K562 (cell line): Measurements from ENCODE around the gene PLEKHG1. TPM values are rescaled to one million over a fixed set of nuclear protein-coding genes. Genes with fewer than 3 reads are reported as not detected.

Experiments used
- BRF2 ChIP-seq: IDR thresholded peaks from 3 replicates; pipeline ENCODE4 v1.6.1; 2011; ENCODE audit warnings: borderline replicate concordance, mild to moderate bottlenecking; ENCODE audit not compliant: insufficient read length, insufficient read depth
- CHD1 ChIP-seq: fragments of 200-600 bp; sonication (generic); IDR thresholded peaks from one replicate; pipeline ENCODE4 v1.6.1; 2012; ENCODE audit warnings: mild to moderate bottlenecking, moderate library complexity, low read length, inconsistent platforms
- KLF16 ChIP-seq: IDR thresholded peaks from 2 replicates; pipeline ENCODE4 v1.6.1; 2016; ENCODE audit warnings: antibody characterized with exemption
- MNT ChIP-seq, 2 experiments: fragments of 450-650 bp; conservative IDR thresholded peaks; 2 replicates each; pipeline ENCODE4 v1.6.1; 2017; ENCODE audit warnings: mild to moderate bottlenecking in 2 of 2, moderate library complexity in 2 of 2
- PRMT5 ChIP-seq: sonication (generic); formaldehyde crosslinking; IDR thresholded peaks from 2 replicates; pipeline ENCODE4 v1.5.0; 2020; ENCODE audit warnings: missing genetic modification reagents
- TEAD2 ChIP-seq: fragments of 450-650 bp; IDR thresholded peaks from 2 replicates; pipeline ENCODE4 v1.6.1; 2016; ENCODE audit warnings: missing genetic modification characterization, control low read depth, missing compliant biosample characterization
- ZNF140 ChIP-seq: fragments of 250-450 bp; sonication (Bioruptor Pico); IDR thresholded peaks from 2 replicates; pipeline ENCODE4 v1.8.0; 2021; ENCODE audit warnings: moderate library complexity, mild to moderate bottlenecking, inconsistent platforms
- polyA plus RNA-seq, 8 experiments: library from polyadenylated mRNA; depleted of rRNA in 4 of 8; stranded (reverse) in 5 of 8; unstranded in 3 of 8; fragments of >200 nt; fragmentation: Nextera tagmentation in 2 of 8; fragmentation: Illumina TruSeq in 1 of 8; extraction: Ambion mirVana in 2 of 8; extraction: Trizol in 1 of 8; gene quantifications; 2 replicates each; pipeline versions ENCODE4 v1.2.1 to v1.2.3, GENCODE V29; 2011 to 2014; ENCODE audit warnings: inconsistent platforms in 1 of 8, missing spikeins in 1 of 8
- total RNA-seq, 7 experiments: library from RNA; depleted of rRNA in 6 of 7; stranded (reverse); fragments of >200 nt in 6 of 7; fragmentation: Illumina TruSeq in 2 of 7; extraction: Trizol in 2 of 7; gene quantifications; 2 replicates each; pipeline versions ENCODE4 v1.2.1 to v1.2.3, GENCODE V29; 2011 to 2021; ENCODE audit warnings: low replicate concordance in 1 of 7
- TF ChIP-seq, protein P1 (sequence below): fragments of 250-450 bp; sonication (Bioruptor Pico); IDR thresholded peaks from 2 replicates; pipeline ENCODE4 v1.4.0; 2020; ENCODE audit warnings: borderline replicate concordance

The PLEKHG1 gene
- total and polyA plus RNA-seq, 9 of the 15 experiments (the other 6 are each of a cell fraction or from before 2014, with no cell fraction given): 0.03 to 0.16 (median 0.03) TPM; not detected in 6

DNA sequence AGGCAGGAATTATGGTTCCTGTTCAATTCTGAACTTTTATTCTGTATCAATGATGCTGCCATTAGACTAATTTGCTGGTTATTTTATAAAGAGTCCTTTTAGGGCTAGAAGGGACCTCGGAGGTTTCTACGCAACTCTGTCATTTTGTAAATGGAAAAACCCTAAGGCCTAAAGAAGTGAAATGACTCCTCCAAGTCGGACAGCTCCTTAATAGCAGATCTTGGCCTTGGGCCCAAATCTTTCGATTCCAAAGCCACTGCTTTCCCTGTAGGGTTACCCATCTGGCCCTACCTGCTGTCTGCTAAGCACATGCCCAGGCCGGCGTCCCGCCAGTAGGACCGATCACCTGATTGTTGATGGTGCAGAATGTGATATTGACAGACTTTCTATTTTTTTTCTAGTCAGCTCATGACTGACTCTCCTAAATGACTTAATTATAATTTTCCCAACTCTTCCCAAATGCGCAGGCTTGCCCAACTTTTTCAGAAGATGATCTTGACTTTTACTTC is 40.2 kb downstream of the PLEKHG1 start (continued):
- no peak for TF ChIP-seq MNT (conservative IDR thresholded peaks at IDR 0.05)
- no peak for TF ChIP-seq BRF2
- no peak for TF ChIP-seq ZNF140 (CRISPR knock-in tag)
- TF ChIP-seq, protein P1, sequence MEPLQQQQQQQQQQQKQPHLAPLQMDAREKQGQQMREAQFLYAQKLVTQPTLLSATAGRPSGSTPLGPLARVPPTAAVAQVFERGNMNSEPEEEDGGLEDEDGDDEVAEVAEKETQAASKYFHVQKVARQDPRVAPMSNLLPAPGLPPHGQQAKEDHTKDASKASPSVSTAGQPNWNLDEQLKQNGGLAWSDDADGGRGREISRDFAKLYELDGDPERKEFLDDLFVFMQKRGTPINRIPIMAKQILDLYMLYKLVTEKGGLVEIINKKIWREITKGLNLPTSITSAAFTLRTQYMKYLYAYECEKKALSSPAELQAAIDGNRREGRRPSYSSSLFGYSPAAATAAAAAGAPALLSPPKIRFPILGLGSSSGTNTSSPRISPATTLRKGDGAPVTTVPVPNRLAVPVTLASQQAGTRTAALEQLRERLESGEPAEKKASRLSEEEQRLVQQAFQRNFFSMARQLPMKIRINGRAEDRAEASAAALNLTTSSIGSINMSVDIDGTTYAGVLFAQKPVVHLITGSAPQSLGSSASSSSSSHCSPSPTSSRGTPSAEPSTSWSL: no peak
- TF ChIP-seq TEAD2: no peak
- no peak for TF ChIP-seq CHD1
- no peak for TF ChIP-seq PRMT5 (CRISPR knock-in tag)
- TF ChIP-seq KLF16: no peak
